Endothelial cell of umbilical vein (primary cell): ENCODE data around the gene USP4. TPM values are rescaled to one million over a fixed set of nuclear protein-coding genes. Genes with fewer than 3 reads are reported as not detected.

Experiments
- BruUV-seq: library from RNA; stranded (reverse); fragments of 400-500 nt; replicated peaks from 2 replicates; lab custom pipeline; 2021; lab: Mats Ljungman, UMichigan
- CTCF ChIA-PET: fragments of 300-600, 350-600 bp; sonication (Branson Sonifier 250); formaldehyde crosslinking; loops from one replicate; lab custom pipeline; 2021; ENCODE audit warnings: antibody characterized with exemption, inconsistent platforms; lab: Charles Lee
- POLR2A ChIA-PET: fragments of 300-600, 350-600 bp; sonication (Branson Sonifier 250); formaldehyde crosslinking; loops from one replicate; lab custom pipeline; 2021; ENCODE audit warnings: antibody characterized with exemption, inconsistent platforms; lab: Charles Lee
- DNase-seq: peaks from one replicate; pipeline ENCODE4 v3.0.0-alpha.2; 2011; ENCODE audit warnings: low read depth, low spot score
- FAIRE-seq: peaks from 2 replicates; lab custom pipeline; 2011; peaks lifted over from hg19 to GRCh38; lab: Jason Lieb, UNC
- H2AFZ ChIP-seq: 2 replicates; pipeline ENCODE4 v1.6.0; 2012; ENCODE audit warnings: low read depth, low read length, control low read depth, inconsistent platforms
- H3K27ac ChIP-seq: 2 replicates; pipeline ENCODE4 v1.5.1; 2011; ENCODE audit warnings: low read depth, mild to moderate bottlenecking, control low read depth, low read length, moderate library complexity; ENCODE audit not compliant: insufficient read depth
- H3K27me3 ChIP-seq, 2 experiments: 2 replicates each; pipeline versions ENCODE4 v1.6.0 to v1.6.1; 2011; ENCODE audit warnings: low read length in 2 of 2, mixed read lengths in 1 of 2; ENCODE audit not compliant: control insufficient read depth in 2 of 2, insufficient read depth in 2 of 2
- H3K36me3 ChIP-seq, 2 experiments: 2 replicates in 1 of 2; 3 replicates in 1 of 2; pipeline ENCODE4 v1.5.1; 2011; ENCODE audit warnings: low read length in 2 of 2, mild to moderate bottlenecking in 1 of 2, moderate library complexity in 1 of 2; ENCODE audit not compliant: control insufficient read depth in 2 of 2, insufficient read depth in 2 of 2; ENCODE audit errors: extremely low read depth in 1 of 2
- H3K4me1 ChIP-seq: 3 replicates; pipeline ENCODE4 v1.5.1; 2011; ENCODE audit warnings: mild to moderate bottlenecking, low read length; ENCODE audit not compliant: control insufficient read depth, insufficient read depth; ENCODE audit errors: extremely low read depth
- H3K4me2 ChIP-seq: 2 replicates; pipeline ENCODE4 v1.6.1; 2011; ENCODE audit warnings: low read length, control low read depth, mixed read lengths; ENCODE audit not compliant: insufficient read depth
- H3K4me3 ChIP-seq, 3 experiments: fragments of 200-600 bp in 1 of 3; sonication (generic), shearing (Covaris generic) in 1 of 3; replicated peaks in 1 of 3; 2 replicates each; pipeline ENCODE4 v1.5.1; 2011 to 2016; ENCODE audit warnings: control low read depth in 3 of 3, low read length in 3 of 3, mild to moderate bottlenecking in 2 of 3, inconsistent platforms in 1 of 3, low read depth in 1 of 3, moderate library complexity in 1 of 3; ENCODE audit not compliant: insufficient read depth in 1 of 3
- H3K79me2 ChIP-seq: 2 replicates; pipeline ENCODE4 v1.6.0; 2012; ENCODE audit warnings: low read length, inconsistent platforms; ENCODE audit not compliant: control insufficient read depth, insufficient read depth
- H3K9ac ChIP-seq: replicated peaks from 2 replicates; pipeline ENCODE3; 2011; ENCODE audit warnings: low read length, control low read depth; ENCODE audit not compliant: insufficient read depth; ENCODE audit errors: extremely low read depth
- H3K9me1 ChIP-seq: replicated peaks from 3 replicates; pipeline ENCODE4 v1.6.0; 2011; ENCODE audit warnings: mild to moderate bottlenecking, low read length; ENCODE audit not compliant: control insufficient read depth, insufficient read depth; ENCODE audit errors: extremely low read depth
- H3K9me3 ChIP-seq: replicated peaks from 2 replicates; pipeline ENCODE4 v1.5.1; 2012; ENCODE audit warnings: low read length, inconsistent platforms; ENCODE audit not compliant: control insufficient read depth, insufficient read depth
- H4K20me1 ChIP-seq: replicated peaks from 2 replicates; pipeline ENCODE3; 2011; ENCODE audit warnings: mild to moderate bottlenecking, low read length; ENCODE audit not compliant: control insufficient read depth, insufficient read depth; ENCODE audit errors: extremely low read depth
- CTCF ChIP-seq, 2 donors: IDR thresholded peaks; 1 replicate in 1 of 2; 2 replicates in 1 of 2; pipeline ENCODE4 v1.5.1; 2011; ENCODE audit warnings: low read length in 2 of 2, mild to moderate bottlenecking in 2 of 2, moderate library complexity in 2 of 2, control low read depth in 1 of 2, inconsistent platforms in 1 of 2, low read depth in 1 of 2; ENCODE audit not compliant: insufficient read depth in 1 of 2; ENCODE audit errors: extremely low read depth in 1 of 2
- POLR2AphosphoS5 ChIP-seq: IDR thresholded peaks from 2 replicates; pipeline ENCODE4 v1.6.1; 2012; ENCODE audit warnings: low read depth, mild to moderate bottlenecking, control low read depth, low read length, moderate library complexity; ENCODE audit not compliant: insufficient read depth
- dilution Hi-C: fragments of 300-500 bp; cut with MboI; formaldehyde crosslinking; loops from one replicate; pipeline ENCODE4 v1.15.0; 2019; ENCODE audit warnings: low sequenced_read_pairs; ENCODE audit not compliant: extremely low pct_ligation_motif_present
- intact Hi-C: fragments of 100-400 bp; cut with micrococcal nuclease; formaldehyde crosslinking; loops from one replicate; pipeline ENCODE4 v1.10.0; 2022
- polyA plus RNA-seq, 4 experiments: library from polyadenylated mRNA; depleted of rRNA in 3 of 4; stranded (reverse) in 3 of 4; unstranded in 1 of 4; fragments of >200 nt; gene quantifications; 2 replicates each; pipeline versions ENCODE4 v1.2.1 to v1.2.3, GENCODE V29; 2011 to 2012; ENCODE audit warnings: missing spikeins in 1 of 4
- total RNA-seq: library from RNA; stranded (reverse); gene quantifications from 2 replicates; pipeline ENCODE4 v1.2.3, GENCODE V29; 2021

The USP4 gene
- total and polyA plus RNA-seq, 2 donors (not counting 3 experiments of a cell fraction or from before 2014, with no cell fraction given): 39.1 to 61.3 TPM

DNA sequence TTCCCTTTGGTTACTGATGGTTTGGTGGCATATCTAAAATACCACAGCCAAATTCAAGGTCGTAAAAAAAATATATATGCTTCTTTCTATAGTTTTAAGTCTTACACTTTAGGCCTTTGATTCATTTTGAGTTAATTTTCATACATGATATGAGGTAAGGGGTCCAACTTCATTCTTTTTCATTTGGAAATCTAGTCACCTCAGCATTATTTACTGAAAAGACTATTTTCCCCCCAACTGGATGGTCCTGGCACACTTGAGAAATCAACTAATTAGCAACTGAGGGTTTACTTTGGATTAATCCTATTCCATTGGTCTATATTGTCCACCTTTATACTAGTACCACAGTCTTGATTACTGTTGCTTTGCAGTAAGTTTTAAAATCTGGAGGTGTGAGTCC lies 45.8 kb upstream of the USP4 start:
- Histone ChIP-seq H3K4me3 (no peak overlapping the region), H3K9me1 (peaks cover 2% of the 10 kb centered on the region), H3K9ac (no peak overlapping the region), H3K27me3 (no peaks in the 10 kb centered on the region), H3K4me1 (peaks cover 8% of the 10 kb centered on the region), H2AFZ (no peak overlapping the region), H3K4me2 (no peak overlapping the region), H3K79me2 (peaks cover 98% of the 10 kb centered on the region), H3K36me3 (peaks cover 0 to 2% of the 10 kb centered on the region in 2 experiments), H3K9me3 (no peaks in the 10 kb centered on the region), H4K20me1 (peaks cover 15% of the 10 kb centered on the region), H3K27ac (no peak overlapping the region)
- no peak for TF ChIP-seq CTCF (IDR thresholded peaks at IDR 0.05; ENCODE audit: extremely low read depth in 1 of 2, insufficient read depth in 1 of 2, low read depth in 1 of 2, low read length in 2 of 2)
- POLR2A ChIA-PET: interaction anchor here (0.5 kb wide), 1 partner anchor 13 kb away, joined by 8 read pairs; no protein-coding TSS in a partner anchor
- intact Hi-C loops: no loop called here
- FAIRE-seq (no peak), DNase-seq (no peak)
- dilution Hi-C loops: no loop called here
- BruUV-seq: no TSS peak
- CTCF ChIA-PET: interaction anchor here (1.3 kb wide), 1 partner anchor 64 kb away, joined by 3 read pairs; no protein-coding TSS in a partner anchor

- Histone ChIP-seq H4K20me1 (peaks cover 20% of the 10 kb centered on the region), H3K4me3 (no peak overlapping the region), H3K9ac (no peak overlapping the region), H3K4me1 (peaks cover 3% of the 10 kb centered on the region), H3K79me2 (peaks cover 98% of the 10 kb centered on the region), H3K27ac (no peak overlapping the region), H2AFZ (no peak overlapping the region), H3K27me3 (no peaks in the 10 kb centered on the region), H3K4me2 (no peak overlapping the region), H3K9me1 (peaks cover 2% of the 10 kb centered on the region), H3K9me3 (no peaks in the 10 kb centered on the region), H3K36me3 (peaks cover 0 to 1% of the 10 kb centered on the region in 2 experiments)
- DNase-seq (no peak), FAIRE-seq (no peak)
- intact Hi-C loops (no loop called here), dilution Hi-C loops (no loop called here)
- no peak for TF ChIP-seq POLR2AphosphoS5
- BruUV-seq: no TSS peak
- ChIA-PET CTCF (no interaction called here), POLR2A (no interaction called here)
These were observed 43.5 kb upstream of the USP4 start for GRCh38 chr3:49383387-49383786.
